Keratinocyte (primary cell): ENCODE measurements around the gene EEPD1.

ENCODE experiments used
- CTCF ChIP-seq, 3 experiments: IDR thresholded peaks in 1 of 3; conservative IDR thresholded peaks in 1 of 3; optimal IDR thresholded peaks in 1 of 3; 2 replicates in 2 of 3; 3 replicates in 1 of 3; pipeline versions ENCODE3 to v1.5.1; 2011; ENCODE audit warnings: low read length in 3 of 3, mild to moderate bottlenecking in 3 of 3, moderate library complexity in 2 of 3, control low read depth in 1 of 3, inconsistent platforms in 1 of 3; ENCODE audit not compliant: insufficient read depth in 2 of 3; ENCODE audit errors: extremely low read depth in 1 of 3
- EZH2 ChIP-seq: IDR thresholded peaks from one replicate; pipeline ENCODE4 v1.6.1; 2012; ENCODE audit warnings: inconsistent platforms, mild to moderate bottlenecking, low read length, moderate library complexity

- TF ChIP-seq CTCF (optimal IDR thresholded peaks at IDR 0.05 in 1 of 3, IDR thresholded peaks at IDR 0.05 in 1 of 3, conservative IDR thresholded peaks at IDR 0.05 in 1 of 3; ENCODE audit: extremely low read depth in 1 of 3, insufficient read depth in 2 of 3, low read length in 3 of 3) (no peak), EZH2 (no peak)
Measured at GRCh38 chr7:36112969-36113368, 40.1 kb upstream of the EEPD1 start.
